ENCODE results near the gene UBQLN4. TPM values are rescaled to one million over a fixed set of nuclear protein-coding genes. Genes with fewer than 3 reads are reported as not detected.

The UBQLN4 gene
- total RNA-seq, 1 donor, result 13.0 TPM

- H3K9me3 ChIP-seq (ENCODE audit: low read depth, low read length), result no peaks in the 10 kb centered on the region
- no peaks in the 10 kb centered on the region for H3K79me2 ChIP-seq (ENCODE audit: insufficient read depth, low read length)
- DNase-seq (ENCODE audit: insufficient read length, low spot score, missing footprints), result no peak
- H3K27me3 ChIP-seq (ENCODE audit: insufficient read depth, low read length), result peaks cover 2% of the 10 kb centered on the region
- H4K20me1 ChIP-seq (ENCODE audit: insufficient read depth, low read length), result no peaks in the 10 kb centered on the region
- TF ChIP-seq, protein P1, sequence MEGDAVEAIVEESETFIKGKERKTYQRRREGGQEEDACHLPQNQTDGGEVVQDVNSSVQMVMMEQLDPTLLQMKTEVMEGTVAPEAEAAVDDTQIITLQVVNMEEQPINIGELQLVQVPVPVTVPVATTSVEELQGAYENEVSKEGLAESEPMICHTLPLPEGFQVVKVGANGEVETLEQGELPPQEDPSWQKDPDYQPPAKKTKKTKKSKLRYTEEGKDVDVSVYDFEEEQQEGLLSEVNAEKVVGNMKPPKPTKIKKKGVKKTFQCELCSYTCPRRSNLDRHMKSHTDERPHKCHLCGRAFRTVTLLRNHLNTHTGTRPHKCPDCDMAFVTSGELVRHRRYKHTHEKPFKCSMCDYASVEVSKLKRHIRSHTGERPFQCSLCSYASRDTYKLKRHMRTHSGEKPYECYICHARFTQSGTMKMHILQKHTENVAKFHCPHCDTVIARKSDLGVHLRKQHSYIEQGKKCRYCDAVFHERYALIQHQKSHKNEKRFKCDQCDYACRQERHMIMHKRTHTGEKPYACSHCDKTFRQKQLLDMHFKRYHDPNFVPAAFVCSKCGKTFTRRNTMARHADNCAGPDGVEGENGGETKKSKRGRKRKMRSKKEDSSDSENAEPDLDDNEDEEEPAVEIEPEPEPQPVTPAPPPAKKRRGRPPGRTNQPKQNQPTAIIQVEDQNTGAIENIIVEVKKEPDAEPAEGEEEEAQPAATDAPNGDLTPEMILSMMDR (IDR thresholded peaks at IDR 0.05; ENCODE audit: extremely low read depth, low read depth, low read length), result no peak
- H3K4me1 ChIP-seq (ENCODE audit: insufficient read depth, low read length), result peaks cover 4% of the 10 kb centered on the region
- no peak overlapping the region for H3K27ac ChIP-seq (ENCODE audit: low read depth, low read length)
- H3K36me3 ChIP-seq (ENCODE audit: insufficient read depth, low read length), result no peaks in the 10 kb centered on the region
- peak overlapping the region; percentile 71 for H2AFZ ChIP-seq (ENCODE audit: low read length)
- H3K4me3 ChIP-seq (ENCODE audit: insufficient read depth, low read length), result no peak overlapping the region
- H3K4me2 ChIP-seq (ENCODE audit: insufficient read depth, low read length), result peak overlapping the region; percentile 49
Observed at GRCh38 chr1:156001021-156001661, 52.5 kb downstream of the UBQLN4 start.

DNA sequence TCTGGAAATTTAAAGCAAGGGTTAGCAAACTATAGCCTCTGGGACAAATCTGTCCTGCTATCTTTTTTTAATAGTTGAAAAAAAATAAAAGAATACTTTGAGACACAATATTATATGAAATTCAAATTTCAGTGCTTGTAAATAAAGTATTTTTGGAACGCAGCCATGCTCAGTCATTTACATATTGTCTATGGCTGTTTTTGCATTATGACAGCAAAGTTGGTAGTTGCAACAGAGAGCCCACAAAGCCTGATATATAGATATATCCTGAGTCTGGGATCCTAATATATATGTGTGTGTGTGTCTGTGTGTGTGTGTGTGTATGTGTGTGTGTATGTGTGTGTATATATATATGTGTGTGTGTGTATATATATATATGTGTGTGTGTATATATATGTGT is 53.6 kb downstream of the UBQLN4 start:
- no peak overlapping the region for H2AFZ ChIP-seq (ENCODE audit: low read length)
- TF ChIP-seq, protein P1 (IDR thresholded peaks at IDR 0.05; ENCODE audit: extremely low read depth, low read depth, low read length), result no peak
- no peaks in the 10 kb centered on the region for H3K79me2 ChIP-seq (ENCODE audit: insufficient read depth, low read length)
- H3K4me1 ChIP-seq (ENCODE audit: insufficient read depth, low read length), result peaks cover 4% of the 10 kb centered on the region
- H4K20me1 ChIP-seq (ENCODE audit: insufficient read depth, low read length), result no peaks in the 10 kb centered on the region
- no peaks in the 10 kb centered on the region for H3K9me3 ChIP-seq (ENCODE audit: low read depth, low read length)
- no peak overlapping the region for H3K4me2 ChIP-seq (ENCODE audit: insufficient read depth, low read length)
- H3K4me3 ChIP-seq (ENCODE audit: insufficient read depth, low read length), result no peak overlapping the region
- peaks cover 3% of the 10 kb centered on the region for H3K27me3 ChIP-seq (ENCODE audit: insufficient read depth, low read length)
- H3K27ac ChIP-seq (ENCODE audit: low read depth, low read length), result no peak overlapping the region
- H3K36me3 ChIP-seq (ENCODE audit: insufficient read depth, low read length), result no peaks in the 10 kb centered on the region
- no peak for DNase-seq (ENCODE audit: insufficient read length, low spot score, missing footprints)

GRCh38 chr1:155996166-155996565 is 57.4 kb downstream of the UBQLN4 start:
- no peaks in the 10 kb centered on the region for H4K20me1 ChIP-seq (ENCODE audit: insufficient read depth, low read length)
- H3K79me2 ChIP-seq (ENCODE audit: insufficient read depth, low read length), result no peaks in the 10 kb centered on the region
- peaks cover 3% of the 10 kb centered on the region for H3K27me3 ChIP-seq (ENCODE audit: insufficient read depth, low read length)
- H3K9me3 ChIP-seq (ENCODE audit: low read depth, low read length), result no peaks in the 10 kb centered on the region
- no peak for DNase-seq (ENCODE audit: insufficient read length, low spot score, missing footprints)
- H3K4me1 ChIP-seq (ENCODE audit: insufficient read depth, low read length), result peaks cover 2% of the 10 kb centered on the region
- H3K4me3 ChIP-seq (ENCODE audit: insufficient read depth, low read length), result no peak overlapping the region
- no peak overlapping the region for H2AFZ ChIP-seq (ENCODE audit: low read length)
- H3K36me3 ChIP-seq (ENCODE audit: insufficient read depth, low read length), result no peaks in the 10 kb centered on the region
- no peak overlapping the region for H3K27ac ChIP-seq (ENCODE audit: low read depth, low read length)
- H3K4me2 ChIP-seq (ENCODE audit: insufficient read depth, low read length), result no peak overlapping the region
- TF ChIP-seq, protein P1 (IDR thresholded peaks at IDR 0.05; ENCODE audit: extremely low read depth, low read depth, low read length), result no peak

DNA sequence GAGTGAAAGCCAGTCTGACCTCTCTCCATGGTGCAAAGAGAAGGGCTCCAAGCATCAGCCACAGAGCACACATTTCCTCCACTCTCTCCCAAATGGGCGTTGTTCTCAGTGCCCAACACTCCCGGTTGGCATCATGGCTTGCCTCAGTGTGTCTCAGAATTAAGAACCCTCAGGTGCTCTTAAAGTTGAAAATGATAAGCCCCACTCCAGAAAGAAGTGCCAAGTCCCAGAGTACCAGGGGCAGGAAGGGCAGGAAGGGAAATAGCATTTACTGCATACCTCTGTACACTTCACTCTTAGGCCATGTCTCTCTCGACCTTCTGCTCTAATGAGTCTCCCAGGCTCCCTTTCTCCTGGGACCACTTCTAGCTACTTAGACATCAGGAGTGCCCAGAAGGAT is 60.0 kb downstream of the UBQLN4 start:
- DNase-seq (ENCODE audit: insufficient read length, low spot score, missing footprints), result no peak
- Histone ChIP-seq H3K27ac (ENCODE audit: low read depth, low read length) (no peak overlapping the region), H2AFZ (ENCODE audit: low read length) (no peak overlapping the region), H3K4me2 (ENCODE audit: insufficient read depth, low read length) (no peak overlapping the region), H3K4me3 (ENCODE audit: insufficient read depth, low read length) (no peak overlapping the region), H3K9me3 (ENCODE audit: low read depth, low read length) (no peaks in the 10 kb centered on the region), H3K27me3 (ENCODE audit: insufficient read depth, low read length) (peaks cover 3% of the 10 kb centered on the region), H3K79me2 (ENCODE audit: insufficient read depth, low read length) (no peaks in the 10 kb centered on the region), H4K20me1 (ENCODE audit: insufficient read depth, low read length) (no peaks in the 10 kb centered on the region), H3K4me1 (ENCODE audit: insufficient read depth, low read length) (peaks cover 12% of the 10 kb centered on the region), H3K36me3 (ENCODE audit: insufficient read depth, low read length) (no peaks in the 10 kb centered on the region)
- TF ChIP-seq, protein P1 (IDR thresholded peaks at IDR 0.05; ENCODE audit: extremely low read depth, low read depth, low read length), result no peak
